Measurements from ENCODE around the gene FAM110C.

Gene FAM110C

DNA sequence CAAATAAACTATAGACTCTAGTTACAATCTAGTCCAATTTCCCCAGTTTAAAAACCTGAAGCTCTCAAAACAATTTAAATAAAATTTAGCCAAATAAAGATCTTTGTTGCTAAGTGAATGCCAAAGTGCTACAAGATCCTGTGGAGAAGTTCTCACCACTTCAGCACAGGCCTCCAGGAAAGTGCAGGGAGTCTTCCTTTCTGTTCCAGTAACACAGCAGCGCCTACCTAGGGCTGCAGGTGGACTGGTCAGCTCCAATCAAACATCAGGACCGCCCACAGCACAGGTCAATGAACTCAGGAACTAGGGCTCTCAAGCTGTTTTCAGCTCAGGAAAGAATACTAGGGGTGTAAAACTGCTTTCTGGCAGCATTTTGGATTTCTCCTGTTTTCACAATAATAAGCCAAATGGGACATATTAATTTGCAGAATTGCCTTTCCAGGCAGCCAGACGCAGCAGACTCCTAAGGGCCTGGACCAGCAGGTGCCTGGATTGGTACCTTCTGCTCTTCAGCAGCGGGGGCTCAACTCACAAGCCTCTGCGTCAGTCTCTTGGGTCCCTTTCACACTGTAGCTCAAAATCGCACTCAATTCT, 1.5 kb downstream of the FAM110C start:
- TF ChIP-seq FOXP2 (optimal IDR thresholded peaks at IDR 0.05; ENCODE audit: borderline replicate concordance, extremely low read depth, extremely low read length, insufficient read depth) (no peak), POLR2AphosphoS5 (IDR thresholded peaks at IDR 0.05; ENCODE audit: low read depth, low read length) (no peak), TAF1 (IDR thresholded peaks at IDR 0.05; ENCODE audit: borderline replicate concordance, insufficient read depth, low read length) (no peak), SIN3A (IDR thresholded peaks at IDR 0.05; ENCODE audit: borderline replicate concordance, insufficient read depth, low read length) (no peak)
- TF ChIP-seq, protein P1, sequence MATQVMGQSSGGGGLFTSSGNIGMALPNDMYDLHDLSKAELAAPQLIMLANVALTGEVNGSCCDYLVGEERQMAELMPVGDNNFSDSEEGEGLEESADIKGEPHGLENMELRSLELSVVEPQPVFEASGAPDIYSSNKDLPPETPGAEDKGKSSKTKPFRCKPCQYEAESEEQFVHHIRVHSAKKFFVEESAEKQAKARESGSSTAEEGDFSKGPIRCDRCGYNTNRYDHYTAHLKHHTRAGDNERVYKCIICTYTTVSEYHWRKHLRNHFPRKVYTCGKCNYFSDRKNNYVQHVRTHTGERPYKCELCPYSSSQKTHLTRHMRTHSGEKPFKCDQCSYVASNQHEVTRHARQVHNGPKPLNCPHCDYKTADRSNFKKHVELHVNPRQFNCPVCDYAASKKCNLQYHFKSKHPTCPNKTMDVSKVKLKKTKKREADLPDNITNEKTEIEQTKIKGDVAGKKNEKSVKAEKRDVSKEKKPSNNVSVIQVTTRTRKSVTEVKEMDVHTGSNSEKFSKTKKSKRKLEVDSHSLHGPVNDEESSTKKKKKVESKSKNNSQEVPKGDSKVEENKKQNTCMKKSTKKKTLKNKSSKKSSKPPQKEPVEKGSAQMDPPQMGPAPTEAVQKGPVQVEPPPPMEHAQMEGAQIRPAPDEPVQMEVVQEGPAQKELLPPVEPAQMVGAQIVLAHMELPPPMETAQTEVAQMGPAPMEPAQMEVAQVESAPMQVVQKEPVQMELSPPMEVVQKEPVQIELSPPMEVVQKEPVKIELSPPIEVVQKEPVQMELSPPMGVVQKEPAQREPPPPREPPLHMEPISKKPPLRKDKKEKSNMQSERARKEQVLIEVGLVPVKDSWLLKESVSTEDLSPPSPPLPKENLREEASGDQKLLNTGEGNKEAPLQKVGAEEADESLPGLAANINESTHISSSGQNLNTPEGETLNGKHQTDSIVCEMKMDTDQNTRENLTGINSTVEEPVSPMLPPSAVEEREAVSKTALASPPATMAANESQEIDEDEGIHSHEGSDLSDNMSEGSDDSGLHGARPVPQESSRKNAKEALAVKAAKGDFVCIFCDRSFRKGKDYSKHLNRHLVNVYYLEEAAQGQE (IDR thresholded peaks at IDR 0.05; ENCODE audit: insufficient read depth in 1 of 2, low read depth in 2 of 2, low read length in 2 of 2): no peak

DNA sequence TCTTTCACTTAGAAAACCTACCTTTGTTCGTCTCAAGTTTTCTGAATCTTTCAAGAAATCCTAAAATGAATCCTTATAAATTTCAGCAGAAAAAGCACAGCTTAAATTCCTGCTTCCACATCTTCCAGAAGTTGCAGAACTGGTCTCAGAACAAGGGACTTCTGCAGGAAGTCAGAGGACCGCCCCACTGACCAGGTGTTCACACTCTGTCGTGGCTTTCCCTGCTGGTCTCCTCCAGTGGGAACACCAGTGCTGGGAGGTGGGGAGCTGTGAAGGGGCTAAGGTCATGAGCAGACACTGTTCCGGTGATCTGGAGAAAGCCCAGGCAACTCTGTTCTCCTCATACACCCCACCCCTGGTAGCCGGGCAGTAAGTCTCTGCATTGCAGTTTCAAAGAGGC, 3.5 kb downstream of the FAM110C start:
- TF ChIP-seq, protein P1 (IDR thresholded peaks at IDR 0.05; ENCODE audit: insufficient read depth in 1 of 2, low read depth in 2 of 2, low read length in 2 of 2): no peak
- no peak for TF ChIP-seq TAF1 (IDR thresholded peaks at IDR 0.05; ENCODE audit: borderline replicate concordance, insufficient read depth, low read length)
- TF ChIP-seq FOXP2 (optimal IDR thresholded peaks at IDR 0.05; ENCODE audit: borderline replicate concordance, extremely low read depth, extremely low read length, insufficient read depth): no peak
- TF ChIP-seq POLR2AphosphoS5 (IDR thresholded peaks at IDR 0.05; ENCODE audit: low read depth, low read length): no peak
- no peak for TF ChIP-seq SIN3A (IDR thresholded peaks at IDR 0.05; ENCODE audit: borderline replicate concordance, insufficient read depth, low read length)

DNA sequence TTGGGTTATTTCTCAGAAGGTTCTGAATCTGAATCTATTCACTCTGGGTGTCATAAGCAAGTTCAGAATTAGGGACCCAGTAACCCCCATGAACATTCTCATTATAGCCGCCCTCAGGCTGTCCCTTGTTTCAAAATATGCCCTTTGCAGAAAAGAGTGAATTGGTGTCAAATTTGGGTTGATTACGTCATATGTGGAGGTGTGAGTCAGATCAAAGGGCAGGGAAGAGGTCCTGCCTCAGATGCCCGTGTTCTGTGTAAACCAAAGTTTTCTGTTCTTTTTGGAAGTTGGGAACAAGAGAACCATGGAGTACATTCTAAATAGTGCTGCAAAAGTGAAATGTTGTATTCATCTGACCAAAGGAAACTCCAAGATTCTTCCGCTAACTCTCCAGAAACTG, 5.8 kb downstream of the FAM110C start:
- TF ChIP-seq, protein P1 (IDR thresholded peaks at IDR 0.05; ENCODE audit: insufficient read depth in 1 of 2, low read depth in 2 of 2, low read length in 2 of 2): no peak
- TF ChIP-seq FOXP2 (optimal IDR thresholded peaks at IDR 0.05; ENCODE audit: borderline replicate concordance, extremely low read depth, extremely low read length, insufficient read depth): no peak
- TF ChIP-seq POLR2AphosphoS5 (IDR thresholded peaks at IDR 0.05; ENCODE audit: low read depth, low read length): no peak

DNA sequence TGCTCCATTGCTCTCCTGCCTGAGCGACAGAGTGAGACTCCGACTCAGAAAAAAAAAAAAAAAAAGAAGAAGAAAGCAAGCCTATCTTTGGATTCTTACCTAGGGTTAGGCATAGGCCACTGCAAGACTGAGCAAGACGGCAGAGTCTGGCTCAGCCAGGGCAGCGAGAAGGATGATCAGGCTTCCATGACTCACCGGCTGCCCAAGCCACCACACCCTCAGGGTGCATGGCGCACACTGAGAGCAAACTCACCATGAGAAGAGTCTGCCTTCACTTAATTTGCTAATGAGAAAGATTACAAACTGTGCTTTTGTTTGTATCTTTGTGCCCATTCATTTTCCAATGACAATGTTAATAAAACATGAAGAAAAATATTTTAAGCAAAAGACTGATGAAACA, 8.2 kb downstream of the FAM110C start:
- TF ChIP-seq, protein P1 (IDR thresholded peaks at IDR 0.05; ENCODE audit: insufficient read depth in 1 of 2, low read depth in 2 of 2, low read length in 2 of 2): no peak
- TF ChIP-seq FOXP2 (optimal IDR thresholded peaks at IDR 0.05; ENCODE audit: borderline replicate concordance, extremely low read depth, extremely low read length, insufficient read depth): no peak
- no peak for TF ChIP-seq POLR2AphosphoS5 (IDR thresholded peaks at IDR 0.05; ENCODE audit: low read depth, low read length)
- no peak for TF ChIP-seq TAF1 (IDR thresholded peaks at IDR 0.05; ENCODE audit: borderline replicate concordance, insufficient read depth, low read length)
- no peak for TF ChIP-seq SIN3A (IDR thresholded peaks at IDR 0.05; ENCODE audit: borderline replicate concordance, insufficient read depth, low read length)

DNA sequence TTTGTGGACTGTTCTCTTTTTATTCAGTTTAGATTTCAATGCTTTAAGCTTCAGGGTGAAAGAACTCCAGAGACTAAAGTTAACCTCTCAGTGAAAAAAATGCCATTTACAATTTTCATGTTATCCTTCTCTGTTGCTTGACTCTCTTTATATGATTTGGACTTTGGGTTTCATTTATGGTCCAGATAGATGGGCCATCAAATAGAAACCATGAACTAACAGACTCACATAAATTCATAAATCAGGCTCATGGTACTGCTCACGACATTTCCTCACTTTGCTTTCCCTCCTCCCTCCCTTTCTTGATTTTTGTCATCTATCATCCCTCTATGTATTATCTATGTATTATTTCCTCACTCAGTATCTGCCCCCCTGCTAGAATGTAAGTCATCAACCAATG, 10.0 kb downstream of the FAM110C start:
- TF ChIP-seq, protein P1 (IDR thresholded peaks at IDR 0.05; ENCODE audit: insufficient read depth in 1 of 2, low read depth in 2 of 2, low read length in 2 of 2): no peak
- TF ChIP-seq SIN3A (IDR thresholded peaks at IDR 0.05; ENCODE audit: borderline replicate concordance, insufficient read depth, low read length) (no peak), POLR2AphosphoS5 (IDR thresholded peaks at IDR 0.05; ENCODE audit: low read depth, low read length) (no peak), TAF1 (IDR thresholded peaks at IDR 0.05; ENCODE audit: borderline replicate concordance, insufficient read depth, low read length) (no peak), FOXP2 (optimal IDR thresholded peaks at IDR 0.05; ENCODE audit: borderline replicate concordance, extremely low read depth, extremely low read length, insufficient read depth) (no peak)

Data from PFSK-1 (cell line).